ENCODE measurements around the gene KANSL1L. TPM values are rescaled to one million over a fixed set of nuclear protein-coding genes. Genes with fewer than 3 reads are reported as not detected.

Gene KANSL1L
- polyA plus RNA-seq, 2 of the 4 experiments (the other 2 are of a cell fraction) = 1.0 to 2.7 TPM

- TF ChIP-seq, protein P1, sequence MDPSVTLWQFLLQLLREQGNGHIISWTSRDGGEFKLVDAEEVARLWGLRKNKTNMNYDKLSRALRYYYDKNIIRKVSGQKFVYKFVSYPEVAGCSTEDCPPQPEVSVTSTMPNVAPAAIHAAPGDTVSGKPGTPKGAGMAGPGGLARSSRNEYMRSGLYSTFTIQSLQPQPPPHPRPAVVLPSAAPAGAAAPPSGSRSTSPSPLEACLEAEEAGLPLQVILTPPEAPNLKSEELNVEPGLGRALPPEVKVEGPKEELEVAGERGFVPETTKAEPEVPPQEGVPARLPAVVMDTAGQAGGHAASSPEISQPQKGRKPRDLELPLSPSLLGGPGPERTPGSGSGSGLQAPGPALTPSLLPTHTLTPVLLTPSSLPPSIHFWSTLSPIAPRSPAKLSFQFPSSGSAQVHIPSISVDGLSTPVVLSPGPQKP (IDR thresholded peaks at IDR 0.05; ENCODE audit: low read depth, low read length) = no peak
- TF ChIP-seq HOXB5 (CRISPR knock-in tag; IDR thresholded peaks at IDR 0.05) (no peak), MAFK (IDR thresholded peaks at IDR 0.05; ENCODE audit: partially characterized antibody) (no peak), RCOR1 (IDR thresholded peaks at IDR 0.05; ENCODE audit: low read depth, low read length) (no peak), CHD2 (IDR thresholded peaks at IDR 0.05; ENCODE audit: low read length, partially characterized antibody) (no peak), SREBF2 (IDR thresholded peaks at IDR 0.05) (no peak), ZC3H11A (IDR thresholded peaks at IDR 0.05) (no peak)
These were observed 23.6 kb downstream of the KANSL1L start (continued) for GRCh38 chr2:210147614-210148013.

GRCh38 chr2:210132239-210132638, 39.0 kb downstream of the KANSL1L start:
- H3K9me3 ChIP-seq = no peaks in the 10 kb centered on the region
- ATAC-seq (no peak), FAIRE-seq (no peak), DNase-seq (ENCODE audit: low read depth in 1 of 2, low spot score in 1 of 2) (no peak)
- no peak overlapping the region for H3K4me3 ChIP-seq
- H3K4me2 ChIP-seq = no peak overlapping the region
- no peaks in the 10 kb centered on the region for H3K4me1 ChIP-seq
- ChIA-PET POLR2A (no interaction called here), CTCF (no interaction called here)
- TF ChIP-seq FOSB (CRISPR knock-in tag; IDR thresholded peaks at IDR 0.05) = no peak
- H3K27ac ChIP-seq = no peak overlapping the region

DNA sequence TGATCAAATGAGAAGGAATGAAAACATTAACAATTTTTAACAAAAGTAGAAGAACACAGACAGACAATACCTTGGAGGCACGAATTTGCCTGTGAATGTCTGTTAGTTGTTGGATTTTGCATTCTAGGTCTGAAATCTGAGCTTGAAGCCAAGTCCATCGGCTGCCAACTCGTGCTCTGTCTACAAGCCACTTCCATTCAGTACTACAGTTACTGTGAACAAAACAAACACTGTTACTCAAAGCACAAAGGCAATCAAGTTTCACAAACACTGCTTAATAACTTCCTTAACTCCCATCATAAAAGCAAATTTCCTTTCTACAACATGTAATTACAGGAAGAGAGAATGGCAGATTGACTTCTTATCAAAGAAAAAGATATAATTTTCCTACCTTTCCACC, 42.2 kb downstream of the KANSL1L start:
- 11% methylated on average over 3 of the region's 3 CpGs for WGBS (ENCODE audit: missing lambda C conversion rate)
- Histone ChIP-seq H3K4me3 (no peak overlapping the region), H3K27ac (no peak overlapping the region), H3K9me3 (no peaks in the 10 kb centered on the region), H3K4me2 (no peak overlapping the region), H3K4me1 (no peaks in the 10 kb centered on the region)
- no peak for ATAC-seq
- FAIRE-seq = no peak
- TF ChIP-seq POLR2A (IDR thresholded peaks at IDR 0.05; ENCODE audit: low read length) (no peak), HOXA7 (CRISPR knock-in tag; IDR thresholded peaks at IDR 0.05) (no peak), POLR2AphosphoS2 (conservative IDR thresholded peaks at IDR 0.05; ENCODE audit: low read length) (no peak), MAZ (IDR thresholded peaks at IDR 0.05; ENCODE audit: borderline replicate concordance, low read depth, low read length) (no peak), EP300 (IDR thresholded peaks at IDR 0.05) (no peak), HOXB5 (CRISPR knock-in tag; IDR thresholded peaks at IDR 0.05) (no peak), TFCP2L1 (CRISPR knock-in tag; IDR thresholded peaks at IDR 0.05) (no peak), ESRRA (IDR thresholded peaks at IDR 0.05; ENCODE audit: borderline replicate concordance, low read length) (no peak), RCOR1 (IDR thresholded peaks at IDR 0.05; ENCODE audit: low read depth, low read length) (no peak), SMC3 (IDR thresholded peaks at IDR 0.05) (no peak), NPAS2 (CRISPR knock-in tag; IDR thresholded peaks at IDR 0.05; ENCODE audit: borderline replicate concordance) (no peak), CHD4 (IDR thresholded peaks at IDR 0.05; ENCODE audit: borderline replicate concordance) (no peak), ATOH8 (CRISPR knock-in tag; IDR thresholded peaks at IDR 0.05; ENCODE audit: low read depth) (no peak), MYC (IDR thresholded peaks at IDR 0.05; ENCODE audit: borderline replicate concordance, low read length) (no peak), CEBPB (IDR thresholded peaks at IDR 0.05) (no peak), ZSCAN20 (CRISPR knock-in tag; IDR thresholded peaks at IDR 0.05) (no peak), USF2 (IDR thresholded peaks at IDR 0.05) (no peak), RFX5 (IDR thresholded peaks at IDR 0.05) (no peak), NFE2L2 (conservative IDR thresholded peaks at IDR 0.05; ENCODE audit: low read length) (no peak)
- TF ChIP-seq, protein P1 (IDR thresholded peaks at IDR 0.05; ENCODE audit: low read depth, low read length) = no peak
- no peak for DNase-seq (ENCODE audit: low read depth in 1 of 2, low spot score in 1 of 2)
- ChIA-PET POLR2A (no interaction called here), CTCF (interaction anchor here (0.6 to 1.2 kb wide), 2 partner anchors 51 to 1198 kb away, joined by 3 read pairs; no protein-coding TSS in a partner anchor)

Measured in A549 (cell line).